ENCODE data around the gene TLE6. TPM values are rescaled to one million over a fixed set of nuclear protein-coding genes. Genes with fewer than 3 reads are reported as not detected.

TLE6 gene
- total and polyA plus RNA-seq, 12 donors = 0.34 to 3.5 (median 0.64) TPM; not detected in 3

- intact Hi-C loops (cut with DNase I) = loop anchor here in 6 of 10 donors (2.0 to 10.0 kb wide), 5 partner anchors 37 to 60 kb away; partner anchors contain the start of gene ZNF57 (in 3 of the 6)
- WGBS, 2 donors = 3% methylated on average over 23 of the region's 23 CpGs
- DNase-seq = no peak
- Histone ChIP-seq H3K27ac (peak overlapping the region in 9 of 10 donors; percentile 49 to 95 (median 90)), H3K4me3 (peak overlapping the region; percentile 73 to 96 (median 82)), H3K27me3 (no peaks in the 10 kb centered on the region), H3K9me3 (no peaks in the 10 kb centered on the region), H3K4me1 (peaks cover 3 to 35% (median 25%) of the 10 kb centered on the region in 9 donors), H3K36me3 (peaks cover 0 to 8% (median 3%) of the 10 kb centered on the region in 9 donors)
- no peak for TF ChIP-seq CTCF (IDR thresholded peaks at IDR 0.05)
- ATAC-seq = peak in 1 of 8 donors; percentile 49
Measured at GRCh38 chr19:2944403-2944774, 33.0 kb upstream of the TLE6 start.

GRCh38 chr19:2944775-2945574 lies 32.4 kb upstream of the TLE6 start, which contains the start of gene ZNF77:
Gene ZNF77 (minus strand): TSS chr19:2944971. CDS start chr19:2944840, 131 bp downstream.
- peak in 4 of 9 donors; percentile 5 to 22 (median 8) for TF ChIP-seq CTCF (IDR thresholded peaks at IDR 0.05)
- WGBS, 2 donors = 1 to 2% methylated on average over 68 to 74 of the region's 74 CpGs
- ATAC-seq = peak; percentile 96 to 100 (median 98)
- Histone ChIP-seq H3K4me1 (peaks cover 7 to 40% (median 30%) of the 10 kb centered on the region in 9 donors), H3K9me3 (no peaks in the 10 kb centered on the region), H3K36me3 (peaks cover 0 to 2% (median 0%) of the 10 kb centered on the region in 9 donors), H3K27ac (peak within 1 kb of the TSS; percentile 48 to 95 (median 90)), H3K27me3 (no peaks in the 10 kb centered on the region), H3K4me3 (peak within 1 kb of the TSS; percentile 73 to 96 (median 82))
- intact Hi-C loops (cut with DNase I) = loop anchor here in 7 of 10 donors (2.0 to 10.0 kb wide), 5 partner anchors 38 to 60 kb away; partner anchors contain the start of gene ZNF57 (in 4 of the 7)
- DNase-seq = peak; percentile 97 to 100

GRCh38 chr19:2945575-2946184 lies 31.7 kb upstream of the TLE6 start:
- intact Hi-C loops (cut with DNase I) = loop anchor here in 4 of 10 donors (2.0 to 10.0 kb wide), 4 partner anchors 43 to 61 kb away; partner anchors contain the start of gene ZNF57 (in 2 of the 4)
- no peak for TF ChIP-seq CTCF (IDR thresholded peaks at IDR 0.05)
- peak overlapping the region in 9 of 10 donors; percentile 88 to 95 (median 90) for H3K27ac ChIP-seq
- H3K36me3 ChIP-seq = no peaks in the 10 kb centered on the region
- WGBS, 2 donors = 50 to 55% methylated on average over 17 of the region's 17 CpGs
- H3K27me3 ChIP-seq = no peaks in the 10 kb centered on the region
- no peak for ATAC-seq
- peak overlapping the region; percentile 67 to 96 (median 82) for H3K4me3 ChIP-seq
- H3K4me1 ChIP-seq = peaks cover 7 to 40% (median 30%) of the 10 kb centered on the region in 9 donors
- no peak for DNase-seq
- no peaks in the 10 kb centered on the region for H3K9me3 ChIP-seq

GRCh38 chr19:2949939-2950285 lies 27.5 kb upstream of the TLE6 start:
- 1% methylated on average over 11 of the region's 11 CpGs for WGBS, 2 donors

More at GRCh38 chr19:2949939-2950285, 27.5 kb upstream of the TLE6 start:
- no peaks in the 10 kb centered on the region for H3K9me3 ChIP-seq
- H3K4me3 ChIP-seq = peak overlapping the region; percentile 68 to 97 (median 80)
- peaks cover 7 to 39% (median 22%) of the 10 kb centered on the region in 9 donors for H3K4me1 ChIP-seq
- intact Hi-C loops (cut with DNase I) = loop anchor here in 8 of 10 donors (2.0 to 10.0 kb wide), 10 partner anchors 27 to 212 kb away; partner anchors contain the start of genes ZNF57 (in 2 of the 8) and TLE6 (in 1 of the 8)
- no peaks in the 10 kb centered on the region for H3K27me3 ChIP-seq
- TF ChIP-seq CTCF (IDR thresholded peaks at IDR 0.05) = no peak
- peak overlapping the region; percentile 90 to 99 (median 95) for H3K27ac ChIP-seq
- peak; percentile 18 to 68 (median 52) for ATAC-seq
- no peaks in the 10 kb centered on the region for H3K36me3 ChIP-seq
- DNase-seq = peak in 1 of 2 donors; percentile 84

Data from heart right ventricle (tissue), 16 donors.